H9 (cell line): Measurements from ENCODE around the gene SRP68. TPM values are rescaled to one million over a fixed set of nuclear protein-coding genes. Genes with fewer than 3 reads are reported as not detected.

ENCODE experiments used
- DNase-seq: peaks from one replicate; pipeline ENCODE4 v3.0.0-alpha.2; 2017
- H2AFZ ChIP-seq: one replicate; pipeline ENCODE4 v1.6.1; 2013; ENCODE audit warnings: mild to moderate bottlenecking, low read length, control low read depth, moderate library complexity
- H2AK5ac ChIP-seq: 2 replicates; pipeline ENCODE4 v1.6.1; 2013; ENCODE audit warnings: low read length, control low read depth, mixed read lengths; ENCODE audit not compliant: insufficient read length
- H2BK120ac ChIP-seq: one replicate; pipeline ENCODE4 v1.6.1; 2013; ENCODE audit warnings: low read depth, mild to moderate bottlenecking, low read length, control low read depth, inconsistent platforms; ENCODE audit not compliant: poor library complexity, severe bottlenecking
- H2BK12ac ChIP-seq: 2 replicates; pipeline ENCODE4 v1.6.1; 2013; ENCODE audit warnings: low read length, control low read depth, mixed read lengths, low read depth; ENCODE audit not compliant: insufficient read length
- H2BK15ac ChIP-seq: 2 replicates; pipeline ENCODE4 v1.6.1; 2013; ENCODE audit warnings: low read depth, low read length, control low read depth
- H2BK20ac ChIP-seq: one replicate; pipeline ENCODE4 v1.6.1; 2013; ENCODE audit warnings: low read depth, mild to moderate bottlenecking, low read length, control low read depth, inconsistent platforms; ENCODE audit not compliant: poor library complexity, severe bottlenecking
- H2BK5ac ChIP-seq: 2 replicates; pipeline ENCODE4 v1.6.1; 2013; ENCODE audit warnings: low read length, control low read depth, mixed read lengths; ENCODE audit not compliant: insufficient read length
- H3K14ac ChIP-seq: 2 replicates; pipeline ENCODE4 v1.6.1; 2013; ENCODE audit warnings: low read length, control low read depth; ENCODE audit not compliant: insufficient read depth
- H3K18ac ChIP-seq: 2 replicates; pipeline ENCODE4 v1.6.1; 2013; ENCODE audit warnings: low read depth, mild to moderate bottlenecking, mixed read lengths, low read length, control low read depth; ENCODE audit not compliant: insufficient read length
- H3K23ac ChIP-seq: 2 replicates; pipeline ENCODE4 v1.6.1; 2013; ENCODE audit warnings: low read length, control low read depth, mixed read lengths, low read depth; ENCODE audit not compliant: insufficient read length
- H3K23me2 ChIP-seq: 2 replicates; pipeline ENCODE4 v1.6.1; 2013; ENCODE audit warnings: low read depth, mild to moderate bottlenecking, mixed read lengths, low read length, control low read depth; ENCODE audit not compliant: insufficient read length, poor library complexity, severe bottlenecking
- H3K27ac ChIP-seq: 2 replicates; pipeline ENCODE4 v1.5.1; 2013; ENCODE audit warnings: low read length, control low read depth, mixed read lengths, low read depth; ENCODE audit not compliant: insufficient read length
- H3K27me3 ChIP-seq: 2 replicates; pipeline ENCODE4 v1.6.1; 2013; ENCODE audit warnings: low read length, control low read depth, inconsistent platforms; ENCODE audit not compliant: insufficient read depth
- H3K4ac ChIP-seq: 2 replicates; pipeline ENCODE4 v1.6.1; 2013; ENCODE audit warnings: low read depth, mild to moderate bottlenecking, control low read depth, inconsistent platforms, low read length, moderate library complexity
- H3K4me1 ChIP-seq: 2 replicates; pipeline ENCODE4 v1.6.1; 2013; ENCODE audit warnings: low read length, control low read depth, inconsistent platforms; ENCODE audit not compliant: insufficient read depth
- H3K4me2 ChIP-seq: 2 replicates; pipeline ENCODE4 v1.6.1; 2013; ENCODE audit warnings: low read length, control low read depth, mixed read lengths; ENCODE audit not compliant: insufficient read length, insufficient read depth
- H3K56ac ChIP-seq: 2 replicates; pipeline ENCODE4 v1.6.1; 2013; ENCODE audit warnings: low read depth, mild to moderate bottlenecking, mixed read lengths, low read length, control low read depth; ENCODE audit not compliant: insufficient read length
- H3K79me1 ChIP-seq: 2 replicates; pipeline ENCODE4 v1.6.1; 2013; ENCODE audit warnings: low read depth, mild to moderate bottlenecking, moderate library complexity, low read length, control low read depth, inconsistent platforms; ENCODE audit not compliant: insufficient read depth, poor library complexity, severe bottlenecking
- H3K79me2 ChIP-seq: 2 replicates; pipeline ENCODE4 v1.6.1; 2013; ENCODE audit warnings: low read length, control low read depth, inconsistent platforms; ENCODE audit not compliant: insufficient read depth
- H3K9ac ChIP-seq: 2 replicates; pipeline ENCODE4 v1.6.1; 2013; ENCODE audit warnings: low read length, control low read depth, mixed read lengths; ENCODE audit not compliant: insufficient read length; ENCODE audit errors: extremely low read depth
- H3K9me3 ChIP-seq: one replicate; pipeline ENCODE4 v1.6.1; 2013; ENCODE audit warnings: low read depth, low read length, inconsistent platforms; ENCODE audit not compliant: control insufficient read depth
- H3T11ph ChIP-seq: one replicate; pipeline ENCODE4 v1.6.1; 2013; ENCODE audit warnings: mild to moderate bottlenecking, low read length, control low read depth, inconsistent platforms
- H4K20me1 ChIP-seq: one replicate; pipeline ENCODE4 v1.6.1; 2013; ENCODE audit not compliant: control insufficient read depth, insufficient read length, insufficient read depth
- H4K5ac ChIP-seq: 2 replicates; pipeline ENCODE4 v1.6.1; 2013; ENCODE audit warnings: low read depth, mild to moderate bottlenecking, mixed read lengths, low read length, control low read depth; ENCODE audit not compliant: insufficient read length
- H4K8ac ChIP-seq: replicated peaks from 2 replicates; pipeline ENCODE4 v1.6.1; 2013; ENCODE audit warnings: low read length, control low read depth, mixed read lengths, low read depth; ENCODE audit not compliant: insufficient read length
- H4K91ac ChIP-seq: 2 replicates; pipeline ENCODE4 v1.6.1; 2013; ENCODE audit warnings: low read depth, mild to moderate bottlenecking, moderate library complexity, mixed read lengths, low read length, control low read depth; ENCODE audit not compliant: insufficient read length
- H3K27ac Mint-ChIP-seq, 3 experiments: 2 replicates in 2 of 3; 3 replicates in 1 of 3; pipeline ENCODE4 v1.8.0; 2020 to 2021; ENCODE audit warnings: mixed read lengths in 3 of 3, mild to moderate bottlenecking in 1 of 3, moderate library complexity in 1 of 3
- H3K27me3 Mint-ChIP-seq: 2 replicates; pipeline ENCODE4 v1.8.0; 2021; ENCODE audit warnings: low read depth, mild to moderate bottlenecking, moderate library complexity, mixed read lengths
- H3K36me3 Mint-ChIP-seq, 3 experiments: 2 replicates in 2 of 3; 3 replicates in 1 of 3; pipeline ENCODE4 v1.8.0; 2020 to 2021; ENCODE audit warnings: low read depth in 3 of 3, mixed read lengths in 3 of 3; ENCODE audit not compliant: insufficient read depth in 1 of 3
- H3K4me1 Mint-ChIP-seq, 2 experiments: 2 replicates each; pipeline ENCODE4 v1.8.0; 2020; ENCODE audit warnings: mixed read lengths in 2 of 2
- H3K4me3 Mint-ChIP-seq, 2 experiments: 2 replicates in 1 of 2; 3 replicates in 1 of 2; pipeline ENCODE4 v1.8.0; 2020 to 2021; ENCODE audit warnings: mild to moderate bottlenecking in 2 of 2, mixed read lengths in 2 of 2, moderate library complexity in 1 of 2
- H3K9me3 Mint-ChIP-seq, 2 experiments: 2 replicates in 1 of 2; 3 replicates in 1 of 2; pipeline ENCODE4 v1.8.0; 2020; ENCODE audit warnings: mild to moderate bottlenecking in 2 of 2, mixed read lengths in 2 of 2, moderate library complexity in 1 of 2
- CTCF ChIP-seq: fragments of 200-600 bp; sonication (generic); conservative IDR thresholded peaks from 3 replicates; pipeline ENCODE4 v1.8.0; 2021; ENCODE audit warnings: antibody characterized with exemption, mild to moderate bottlenecking
- WGBS: extraction: QIAGEN DNeasy Blood & Tissue Kit; methylation state at CpG from one replicate; pipeline ENCODE4 v1.1.7; 2013; ENCODE audit warnings: missing lambda C conversion rate, low lambda C conversion rate, mixed read lengths; ENCODE audit not compliant: insufficient read length; ENCODE audit errors: extremely low coverage; 5-methylcytosine and 5-hydroxymethylcytosine counted together
- total RNA-seq: library from RNA; stranded (reverse); gene quantifications from 2 replicates; pipeline ENCODE4 v1.2.1, GENCODE V29; 2021

Gene SRP68
- total RNA-seq, 1 experiment from 2014 or later, result 86.1 TPM

- Mint-ChIP-seq H3K9me3 (no peaks in the 10 kb centered on the region), H3K27me3 (peaks cover 28% of the 10 kb centered on the region), H3K4me1 (peaks cover 24 to 32% of the 10 kb centered on the region in 2 experiments), H3K36me3 (peaks cover 8 to 52% (median 39%) of the 10 kb centered on the region in 3 experiments; a peak in 6 of 7 replicates), H3K4me3 (no peak overlapping the region), H3K27ac (peak overlapping the region in 1 of 3 experiments; percentile 54; a peak in 1 of 7 replicates)
- Histone ChIP-seq H3K9ac (no peak overlapping the region), H3K56ac (no peak overlapping the region), H3T11ph (no peak overlapping the region), H4K91ac (no peak overlapping the region), H4K20me1 (no peaks in the 10 kb centered on the region), H3K79me2 (no peaks in the 10 kb centered on the region), H2AFZ (no peak overlapping the region), H3K27ac (no peak overlapping the region), H3K4ac (no peak overlapping the region), H2BK15ac (no peak overlapping the region), H2AK5ac (no peak overlapping the region), H2BK120ac (no peak overlapping the region), H3K9me3 (no peaks in the 10 kb centered on the region), H3K27me3 (peaks cover 18% of the 10 kb centered on the region), H3K4me2 (no peak overlapping the region), H3K18ac (no peak overlapping the region), H3K4me1 (peaks cover 8% of the 10 kb centered on the region; the same call in 1 of the 2 replicates), H3K23me2 (peaks cover 6% of the 10 kb centered on the region), H4K8ac (no peak overlapping the region), H2BK20ac (no peak overlapping the region), H2BK12ac (no peak overlapping the region), H3K14ac (no peak overlapping the region; the same call in 1 of the 2 replicates), H2BK5ac (no peak overlapping the region), H3K79me1 (no peaks in the 10 kb centered on the region), H3K23ac (no peak overlapping the region), H4K5ac (no peak overlapping the region)
- peak; percentile 31 for DNase-seq
- no CpG with 5 or more reads among the region's 20 CpGs for WGBS
- no peak for TF ChIP-seq CTCF
Observed at GRCh38 chr17:76082326-76083251, 10.3 kb upstream of the SRP68 start.
